PC-3 (cell line): ENCODE data around the gene CNR2. TPM values are rescaled to one million over a fixed set of nuclear protein-coding genes. Genes with fewer than 3 reads are reported as not detected.

Experiments used
- ATAC-seq: fragments of 200-7000 bp; cut with Tn5 transposase; 2 replicates; pipeline ENCODE4 v1.9.1; 2020; ENCODE audit warnings: mild to moderate bottlenecking, moderate library complexity
- BruUV-seq: library from RNA; stranded (reverse); fragments of 400-500 nt; replicated peaks from 2 replicates; lab custom pipeline; 2021; lab: Mats Ljungman, UMichigan
- CTCF ChIA-PET: fragments of 300-600 bp; sonication (Branson Sonifier 250); formaldehyde crosslinking; loops from one replicate; lab custom pipeline; 2022; ENCODE audit warnings: antibody characterized with exemption; lab: Charles Lee
- POLR2A ChIA-PET: fragments of 300-600 bp; sonication (Branson Sonifier 250); formaldehyde crosslinking; loops from one replicate; lab custom pipeline; 2022; ENCODE audit warnings: antibody characterized with exemption; ENCODE audit not compliant: unreplicated experiment; lab: Charles Lee
- DNase-seq: peaks from one replicate; pipeline ENCODE4 v3.0.0-alpha.2; 2015
- H2AFZ ChIP-seq: fragments of 300-600 bp; sonication (generic); 2 replicates; pipeline ENCODE4 v1.6.0; 2016; ENCODE audit warnings: antibody characterized with exemption, low read length
- H3F3A ChIP-seq: fragments of 300-600 bp; sonication (generic); one replicate; pipeline ENCODE4 v1.6.0; 2017; ENCODE audit warnings: antibody characterized with exemption, low read length, control low read depth, mild to moderate bottlenecking; ENCODE audit not compliant: unreplicated experiment
- H3K27ac ChIP-seq: fragments of 300-600 bp; sonication (generic); 2 replicates; pipeline ENCODE4 v1.5.1; 2016; ENCODE audit warnings: mild to moderate bottlenecking, low read length
- H3K27me3 ChIP-seq: fragments of 300-600 bp; sonication (generic); 2 replicates; pipeline ENCODE4 v1.6.1; 2016; ENCODE audit warnings: low read length, mixed read lengths
- H3K36me3 ChIP-seq: fragments of 300-600 bp; sonication (generic); 2 replicates; pipeline ENCODE4 v1.6.1; 2016; ENCODE audit warnings: low read depth, mixed run types, low read length, mixed read lengths
- H3K4me1 ChIP-seq: fragments of 300-600 bp; sonication (generic); 2 replicates; pipeline ENCODE4 v1.5.1; 2016; ENCODE audit warnings: low read length; ENCODE audit not compliant: insufficient read depth
- H3K4me2 ChIP-seq: fragments of 300-600 bp; sonication (generic); 2 replicates; pipeline ENCODE4 v1.6.0; 2016; ENCODE audit warnings: low read length
- H3K4me3 ChIP-seq: fragments of 300-600 bp; sonication (generic); 2 replicates; pipeline ENCODE4 v1.5.1; 2016; ENCODE audit warnings: mild to moderate bottlenecking, low read length, mixed read lengths
- H3K79me2 ChIP-seq: fragments of 300-600 bp; sonication (generic); 2 replicates; pipeline ENCODE4 v1.6.1; 2017; ENCODE audit warnings: low read length, mixed read lengths
- H3K9ac ChIP-seq: fragments of 300-600 bp; sonication (generic); 2 replicates; pipeline ENCODE4 v1.6.0; 2016; ENCODE audit warnings: mild to moderate bottlenecking, low read length
- H3K9me2 ChIP-seq: fragments of 300-600 bp; sonication (generic); replicated peaks from 2 replicates; pipeline ENCODE4 v1.6.1; 2016; ENCODE audit warnings: mixed run types, low read length, mixed read lengths
- H3K9me3 ChIP-seq: fragments of 300-600 bp; sonication (generic); 2 replicates; pipeline ENCODE4 v1.6.1; 2016; ENCODE audit warnings: low read length, mixed read lengths
- H4K20me1 ChIP-seq: fragments of 300-600 bp; sonication (generic); 2 replicates; pipeline ENCODE4 v1.6.1; 2016; ENCODE audit warnings: low read length, mixed read lengths
- CTCF ChIP-seq: fragments of 300-600 bp; sonication (generic); conservative IDR thresholded peaks from 2 replicates; pipeline ENCODE4 v1.5.1; 2017; ENCODE audit warnings: antibody characterized with exemption, low read depth, mild to moderate bottlenecking, low read length
- EZH2 ChIP-seq: fragments of 300-600 bp; sonication (generic); IDR thresholded peaks from one replicate; pipeline ENCODE4 v1.6.1; 2017; ENCODE audit warnings: antibody characterized with exemption, mild to moderate bottlenecking, low read length; ENCODE audit not compliant: unreplicated experiment
- EZH2phosphoT487 ChIP-seq: fragments of 300-600 bp; sonication (generic); IDR thresholded peaks from 2 replicates; pipeline ENCODE4 v1.6.1; 2018; ENCODE audit warnings: mild to moderate bottlenecking, antibody characterized with exemption, low read length, borderline replicate concordance
- intact Hi-C: fragments of 100-400 bp; cut with micrococcal nuclease; formaldehyde crosslinking; loops from 2 replicates; pipeline ENCODE4 v1.9.0; 2023
- total RNA-seq: library from RNA; depleted of rRNA; stranded (reverse); fragments of >200 nt; gene quantifications from 2 replicates; pipeline ENCODE4 v1.2.3, GENCODE V29; 2014

Gene CNR2
- total RNA-seq, 1 experiment from 2014 or later: not detected

- peak; percentile 79 for DNase-seq
- no TSS peak for BruUV-seq
These were observed 8.3 kb downstream of the CNR2 start for GRCh38 chr1:23904748-23905357.

GRCh38 chr1:23903754-23904153 is 9.4 kb downstream of the CNR2 start:
- H3K79me2 ChIP-seq: no peaks in the 10 kb centered on the region
- no peaks in the 10 kb centered on the region for H3K27me3 ChIP-seq
- intact Hi-C loops: no loop called here
- H3K9me2 ChIP-seq: no peaks in the 10 kb centered on the region
- no peak for DNase-seq
- no peak for TF ChIP-seq EZH2phosphoT487
- no peak for TF ChIP-seq EZH2
- TF ChIP-seq CTCF: no peak
- no peak overlapping the region for H3K4me3 ChIP-seq
- BruUV-seq: no TSS peak
- CTCF ChIA-PET: no interaction called here
- H3F3A ChIP-seq: no peaks in the 10 kb centered on the region
- no peak overlapping the region for H3K9ac ChIP-seq
- H3K4me2 ChIP-seq: no peak overlapping the region
- no peaks in the 10 kb centered on the region for H3K9me3 ChIP-seq
- no peak for ATAC-seq
- no peaks in the 10 kb centered on the region for H4K20me1 ChIP-seq
- H3K4me1 ChIP-seq: peaks cover 11% of the 10 kb centered on the region
- no peak overlapping the region for H3K27ac ChIP-seq
- no peaks in the 10 kb centered on the region for H3K36me3 ChIP-seq
- POLR2A ChIA-PET: no interaction called here
- no peak overlapping the region for H2AFZ ChIP-seq

More at GRCh38 chr1:23904748-23905357, 8.3 kb downstream of the CNR2 start:
- POLR2A ChIA-PET: interaction anchor here (0.6 kb wide), 1 partner anchor 238 kb away, joined by 3 read pairs; no protein-coding TSS in a partner anchor
- no peaks in the 10 kb centered on the region for H3K36me3 ChIP-seq
- intact Hi-C loops: no loop called here
- no peaks in the 10 kb centered on the region for H3F3A ChIP-seq
- peak overlapping the region; percentile 35 for H3K4me2 ChIP-seq
- ATAC-seq: peak; percentile 57
- TF ChIP-seq EZH2phosphoT487 (no peak), EZH2 (no peak), CTCF (no peak)
- no peaks in the 10 kb centered on the region for H3K27me3 ChIP-seq
- CTCF ChIA-PET: interaction anchor here (0.7 kb wide), 1 partner anchor 243 kb away, joined by 3 read pairs; no protein-coding TSS in a partner anchor
- no peaks in the 10 kb centered on the region for H3K9me3 ChIP-seq
- H3K79me2 ChIP-seq: no peaks in the 10 kb centered on the region
- H3K4me1 ChIP-seq: peaks cover 11% of the 10 kb centered on the region
- peak overlapping the region; percentile 45 for H2AFZ ChIP-seq
- H4K20me1 ChIP-seq: no peaks in the 10 kb centered on the region
- H3K27ac ChIP-seq: no peak overlapping the region
- H3K9ac ChIP-seq: no peak overlapping the region
- no peak overlapping the region for H3K4me3 ChIP-seq
- H3K9me2 ChIP-seq: no peaks in the 10 kb centered on the region
